ENCODE data around the gene PLXNA2. TPM values are rescaled to one million over a fixed set of nuclear protein-coding genes. Genes with fewer than 3 reads are reported as not detected.

Gene PLXNA2
- total and polyA plus RNA-seq, 2 of the 13 experiments (the other 11 are each of a cell fraction or from before 2014, with no cell fraction given) = 1.1 to 2.1 TPM

DNA sequence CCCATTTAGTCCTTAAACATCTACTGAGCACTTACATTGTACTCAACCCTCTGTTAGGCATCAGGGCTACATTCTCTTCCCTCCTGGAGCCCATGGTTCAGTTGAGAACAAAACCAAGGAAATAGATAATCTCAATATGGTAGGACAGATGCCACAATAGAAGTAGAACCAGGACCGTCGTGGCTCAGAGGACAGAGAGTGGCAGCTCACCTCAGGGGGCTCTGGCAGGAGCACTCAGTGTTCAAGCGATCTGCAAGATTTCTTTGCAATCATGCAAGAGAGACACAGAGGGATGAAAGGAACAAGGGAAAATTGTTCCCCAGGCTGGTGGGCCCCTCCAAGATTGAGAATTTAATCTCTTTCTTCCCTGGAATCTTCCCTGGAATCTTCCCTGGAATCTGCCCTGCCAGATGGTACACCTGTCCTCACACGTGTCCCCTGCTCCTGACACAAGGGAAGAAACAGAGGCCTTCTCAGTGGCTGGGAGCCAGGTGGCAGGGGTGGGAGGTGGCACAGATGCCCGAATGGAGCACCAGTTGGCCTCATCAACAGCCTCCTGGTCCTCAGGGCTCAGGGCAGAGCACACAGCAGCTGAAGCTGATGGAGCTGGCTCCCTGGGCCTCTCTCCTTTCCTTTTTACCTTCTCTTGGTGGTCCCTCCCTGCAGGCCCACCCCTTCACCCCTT is 135.4 kb downstream of the PLXNA2 start:
- no peaks in the 10 kb centered on the region for H3K79me2 ChIP-seq (ENCODE audit: insufficient read depth, low read length)
- H3K27ac ChIP-seq (ENCODE audit: extremely low read length, insufficient read depth, low read length) = no peak overlapping the region
- H4K20me1 ChIP-seq (ENCODE audit: insufficient read depth, low read length) = no peaks in the 10 kb centered on the region
- H3K4me2 ChIP-seq (ENCODE audit: low read depth, low read length) = no peak overlapping the region
- ATAC-seq = no peak
- H3K9me3 ChIP-seq (ENCODE audit: low read length) = no peaks in the 10 kb centered on the region
- 87% methylated on average over 4 of the region's 5 CpGs for WGBS (ENCODE audit: low lambda C conversion rate)
- ChIA-PET CTCF (ENCODE audit: low intra/inter-chr PET ratio, low total read pairs) (no interaction called here), POLR2A (no interaction called here)
- intact Hi-C loops (cut with micrococcal nuclease; ENCODE audit: unreplicated experiment) (no loop called here), in situ Hi-C loops (cut with HindIII; ENCODE audit: extremely low pct_ligation_motif_present, low pct_unique_long_range_greater_than_20kb) (no loop called here)
- no peak overlapping the region for H3K4me3 ChIP-seq (replicated peaks in 1 of 3; ENCODE audit: insufficient read depth in 1 of 3, low read depth in 2 of 3, low read length in 3 of 3)
- H3K36me3 ChIP-seq (replicated peaks in 1 of 2; ENCODE audit: control insufficient read depth in 1 of 2, insufficient read depth in 2 of 2, low read length in 2 of 2) = no peaks in the 10 kb centered on the region
- H2AFZ ChIP-seq (ENCODE audit: low read length) = no peak overlapping the region
- H3K27me3 ChIP-seq (ENCODE audit: control insufficient read depth in 1 of 2, insufficient read depth in 2 of 2, low read length in 2 of 2) = no peaks in the 10 kb centered on the region
- FAIRE-seq = no peak
- H3K4me1 ChIP-seq (ENCODE audit: insufficient read depth, low read length) = peaks cover 33% of the 10 kb centered on the region
- BruUV-seq (replicated peaks) = no TSS peak
- TF ChIP-seq ATM (IDR thresholded peaks at IDR 0.05; ENCODE audit: borderline replicate concordance) = no peak
- TF ChIP-seq ATF4 (CRISPR knock-in tag; IDR thresholded peaks at IDR 0.05) = no peak
- no peak for TF ChIP-seq ZNF709 (CRISPR knock-in tag; IDR thresholded peaks at IDR 0.05)
- no peak for TF ChIP-seq GRHL1 (CRISPR knock-in tag; conservative IDR thresholded peaks at IDR 0.05)
- no peak for TF ChIP-seq AKAP8 (CRISPR knock-in tag; IDR thresholded peaks at IDR 0.05)
- no peak overlapping the region for H3K9ac ChIP-seq (ENCODE audit: insufficient read depth, low read depth, low read length)
- DNase-seq (ENCODE audit: low spot score) = no peak

- Histone ChIP-seq H3K9me3 (ENCODE audit: low read length) (no peaks in the 10 kb centered on the region), H2AFZ (ENCODE audit: low read length) (no peak overlapping the region), H3K4me1 (ENCODE audit: insufficient read depth, low read length) (peaks cover 34% of the 10 kb centered on the region), H3K27me3 (ENCODE audit: control insufficient read depth in 1 of 2, insufficient read depth in 2 of 2, low read length in 2 of 2) (no peaks in the 10 kb centered on the region), H3K9ac (ENCODE audit: insufficient read depth, low read depth, low read length) (no peak overlapping the region), H3K4me3 (replicated peaks in 1 of 3; ENCODE audit: insufficient read depth in 1 of 3, low read depth in 2 of 3, low read length in 3 of 3) (no peak overlapping the region), H3K4me2 (ENCODE audit: low read depth, low read length) (no peak overlapping the region), H4K20me1 (ENCODE audit: insufficient read depth, low read length) (no peaks in the 10 kb centered on the region), H3K79me2 (ENCODE audit: insufficient read depth, low read length) (no peaks in the 10 kb centered on the region), H3K36me3 (replicated peaks in 1 of 2; ENCODE audit: control insufficient read depth in 1 of 2, insufficient read depth in 2 of 2, low read length in 2 of 2) (no peaks in the 10 kb centered on the region), H3K27ac (ENCODE audit: extremely low read length, insufficient read depth, low read length) (no peak overlapping the region)
- no peak for TF ChIP-seq SUZ12 (IDR thresholded peaks at IDR 0.05; ENCODE audit: low read depth, low read length)
- no peak for TF ChIP-seq SIX1 (CRISPR knock-in tag; IDR thresholded peaks at IDR 0.05; ENCODE audit: borderline replicate concordance)
- no peak for TF ChIP-seq ZNF597 (CRISPR knock-in tag; IDR thresholded peaks at IDR 0.05)
- no peak for TF ChIP-seq ZNF766 (CRISPR knock-in tag; IDR thresholded peaks at IDR 0.05; ENCODE audit: borderline replicate concordance)
- no peak for TF ChIP-seq ZNF224 (CRISPR knock-in tag; IDR thresholded peaks at IDR 0.05)
- BruUV-seq (replicated peaks) = no TSS peak
- DNase-seq (ENCODE audit: low spot score) = no peak
- 100% methylated on average over 1 of the region's 2 CpGs for WGBS (ENCODE audit: low lambda C conversion rate)
- no peak for FAIRE-seq
- ATAC-seq = no peak
- POLR2A ChIA-PET = no interaction called here
- CTCF ChIA-PET (ENCODE audit: low intra/inter-chr PET ratio, low total read pairs) = no interaction called here
- intact Hi-C loops (cut with micrococcal nuclease; ENCODE audit: unreplicated experiment) = no loop called here
- in situ Hi-C loops (cut with HindIII; ENCODE audit: extremely low pct_ligation_motif_present, low pct_unique_long_range_greater_than_20kb) = no loop called here
Measured at GRCh38 chr1:208108213-208108608, 136.0 kb downstream of the PLXNA2 start.

Measured in HepG2 (cell line).